GM12875 (cell line): ENCODE measurements around the gene CHRNA9.

Experiments
- H3K4me3 ChIP-seq: one replicate; pipeline ENCODE4 v1.5.1; 2011; ENCODE audit warnings: low read depth, low read length, control low read depth
- CTCF ChIP-seq: IDR thresholded peaks from 2 replicates; pipeline ENCODE4 v1.5.1; 2011; ENCODE audit warnings: low read depth, mild to moderate bottlenecking, control low read depth, inconsistent platforms, low read length, moderate library complexity, borderline replicate concordance; ENCODE audit not compliant: insufficient read depth

The CHRNA9 gene

GRCh38 chr4:40330536-40330935, 4.6 kb upstream of the CHRNA9 start:
- no peak for TF ChIP-seq CTCF
- H3K4me3 ChIP-seq, result no peak overlapping the region

GRCh38 chr4:40331101-40331745, 3.9 kb upstream of the CHRNA9 start:
- TF ChIP-seq CTCF, result no peak

GRCh38 chr4:40331961-40332360, 3.2 kb upstream of the CHRNA9 start:
- no peak for TF ChIP-seq CTCF
- H3K4me3 ChIP-seq, result no peak overlapping the region

More at GRCh38 chr4:40331101-40331745, 3.9 kb upstream of the CHRNA9 start:
- no peak overlapping the region for H3K4me3 ChIP-seq

DNA sequence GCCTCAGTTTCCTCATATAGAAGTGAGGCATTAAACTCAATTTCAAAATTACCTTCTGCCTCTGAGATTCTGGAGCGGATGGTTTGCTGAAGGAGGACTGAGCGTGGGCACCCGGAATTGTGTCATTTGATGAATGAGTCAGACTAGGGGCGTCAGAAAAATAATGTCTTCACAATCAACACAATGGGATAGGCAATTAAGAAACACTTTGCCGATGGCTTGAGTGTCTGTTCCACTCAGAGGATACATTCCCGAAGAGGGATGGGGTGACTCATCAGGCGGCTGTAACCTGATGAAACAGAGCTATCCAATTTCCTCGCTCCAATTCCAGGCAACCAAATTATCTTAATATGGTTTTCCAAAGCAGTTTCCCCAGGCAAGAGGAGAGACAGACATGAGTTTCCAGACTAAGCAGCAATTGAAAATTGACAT, 1.2 kb upstream of the CHRNA9 start:
- no peak for TF ChIP-seq CTCF
- H3K4me3 ChIP-seq, result no peak overlapping the region

DNA sequence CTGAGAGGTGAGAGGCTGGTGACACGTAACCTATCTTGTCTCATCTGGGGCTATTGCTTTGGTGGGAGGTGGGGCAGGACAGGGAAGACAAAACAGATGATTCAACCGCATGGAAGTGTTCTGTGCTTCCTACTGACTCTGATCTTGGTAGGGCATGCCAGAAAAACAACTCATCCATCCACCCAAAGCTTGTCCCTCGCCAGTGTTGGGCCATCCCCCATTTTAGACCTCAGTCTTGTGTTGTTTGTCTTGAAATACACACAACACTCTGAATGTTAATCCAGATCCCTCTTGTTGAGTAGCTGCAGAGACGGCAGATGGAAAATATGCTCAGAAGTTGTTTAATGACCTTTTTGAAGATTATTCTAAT, 377 bp downstream of the CHRNA9 start:
- H3K4me3 ChIP-seq, result no peak overlapping the region
- TF ChIP-seq CTCF, result no peak

DNA sequence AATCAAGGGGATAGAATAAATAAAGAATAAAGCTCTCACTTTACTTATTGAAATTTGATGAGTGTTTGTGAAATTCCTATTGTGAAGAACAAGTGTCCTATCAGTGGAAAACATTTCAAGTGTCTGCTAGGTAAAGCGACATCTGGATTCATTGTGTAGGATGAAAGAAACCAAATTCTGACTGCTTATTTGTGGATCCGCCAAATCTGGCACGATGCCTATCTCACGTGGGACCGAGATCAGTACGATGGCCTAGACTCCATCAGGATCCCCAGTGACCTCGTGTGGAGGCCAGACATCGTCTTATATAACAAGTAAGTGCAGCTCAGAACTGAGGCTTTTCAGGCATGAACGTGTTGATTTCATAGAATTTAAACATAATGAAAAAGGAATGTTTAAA, 1.9 kb downstream of the CHRNA9 start:
- no peak overlapping the region for H3K4me3 ChIP-seq
- no peak for TF ChIP-seq CTCF

GRCh38 chr4:40337523-40337922, 2.4 kb downstream of the CHRNA9 start:
- no peak overlapping the region for H3K4me3 ChIP-seq
- no peak for TF ChIP-seq CTCF
